Choroid plexus epithelial cell (primary cell): ENCODE measurements around the gene PLA2G6.

ENCODE experiments used
- DNase-seq: peaks from one replicate; pipeline ENCODE4 v3.0.0-alpha.2; 2010; ENCODE audit warnings: low read depth
- H3K4me3 ChIP-seq: 2 replicates; pipeline ENCODE4 v1.5.1; 2011; ENCODE audit warnings: low read depth, mild to moderate bottlenecking, control low read depth, low read length, moderate library complexity
- CTCF ChIP-seq: conservative IDR thresholded peaks from 2 replicates; pipeline ENCODE4 v1.5.1; 2011; ENCODE audit warnings: low read depth, mild to moderate bottlenecking, control low read depth, inconsistent platforms, low read length, moderate library complexity

PLA2G6 gene

GRCh38 chr22:38071421-38072321 is 110.0 kb downstream of the PLA2G6 start:
- no peak for DNase-seq
- no peak overlapping the region for H3K4me3 ChIP-seq
- no peak for TF ChIP-seq CTCF

- H3K4me3 ChIP-seq, result no peak overlapping the region
- DNase-seq, result no peak
- no peak for TF ChIP-seq CTCF
These were observed 111.2 kb downstream of the PLA2G6 start for GRCh38 chr22:38070250-38070921.

- peak; percentile 71 for TF ChIP-seq CTCF
- peak; percentile 69 for DNase-seq
- H3K4me3 ChIP-seq, result no peak overlapping the region
These were observed 112.0 kb downstream of the PLA2G6 start for GRCh38 chr22:38069372-38070249.

GRCh38 chr22:38068641-38069371 is 112.8 kb downstream of the PLA2G6 start:
- DNase-seq, result no peak
- no peak overlapping the region for H3K4me3 ChIP-seq
- TF ChIP-seq CTCF, result no peak

- no peak for TF ChIP-seq CTCF
- DNase-seq, result no peak
- H3K4me3 ChIP-seq, result no peak overlapping the region
These were observed 113.8 kb downstream of the PLA2G6 start for GRCh38 chr22:38067761-38068360.

- TF ChIP-seq CTCF, result no peak
- H3K4me3 ChIP-seq, result no peak overlapping the region
These were observed 114.6 kb downstream of the PLA2G6 start for GRCh38 chr22:38067028-38067415.

More at GRCh38 chr22:38067028-38067415, 114.6 kb downstream of the PLA2G6 start:
- no peak for DNase-seq
